Dermis microvascular lymphatic vessel endothelial cell (primary cell): ENCODE measurements around the gene PGAP1. TPM values are rescaled to one million over a fixed set of nuclear protein-coding genes. Genes with fewer than 3 reads are reported as not detected.

Experiments used
- DNase-seq, 2 donors: peaks; one replicate each; pipeline versions ENCODE4 v3.0.0 to v3.0.0-alpha.2; 2010; ENCODE audit warnings: low read depth in 2 of 2
- total RNA-seq: library from RNA; depleted of rRNA; stranded (reverse); fragments of >200 nt; gene quantifications from 2 replicates; pipeline ENCODE4 v1.2.1, GENCODE V29; 2014

PGAP1 gene, protein sequence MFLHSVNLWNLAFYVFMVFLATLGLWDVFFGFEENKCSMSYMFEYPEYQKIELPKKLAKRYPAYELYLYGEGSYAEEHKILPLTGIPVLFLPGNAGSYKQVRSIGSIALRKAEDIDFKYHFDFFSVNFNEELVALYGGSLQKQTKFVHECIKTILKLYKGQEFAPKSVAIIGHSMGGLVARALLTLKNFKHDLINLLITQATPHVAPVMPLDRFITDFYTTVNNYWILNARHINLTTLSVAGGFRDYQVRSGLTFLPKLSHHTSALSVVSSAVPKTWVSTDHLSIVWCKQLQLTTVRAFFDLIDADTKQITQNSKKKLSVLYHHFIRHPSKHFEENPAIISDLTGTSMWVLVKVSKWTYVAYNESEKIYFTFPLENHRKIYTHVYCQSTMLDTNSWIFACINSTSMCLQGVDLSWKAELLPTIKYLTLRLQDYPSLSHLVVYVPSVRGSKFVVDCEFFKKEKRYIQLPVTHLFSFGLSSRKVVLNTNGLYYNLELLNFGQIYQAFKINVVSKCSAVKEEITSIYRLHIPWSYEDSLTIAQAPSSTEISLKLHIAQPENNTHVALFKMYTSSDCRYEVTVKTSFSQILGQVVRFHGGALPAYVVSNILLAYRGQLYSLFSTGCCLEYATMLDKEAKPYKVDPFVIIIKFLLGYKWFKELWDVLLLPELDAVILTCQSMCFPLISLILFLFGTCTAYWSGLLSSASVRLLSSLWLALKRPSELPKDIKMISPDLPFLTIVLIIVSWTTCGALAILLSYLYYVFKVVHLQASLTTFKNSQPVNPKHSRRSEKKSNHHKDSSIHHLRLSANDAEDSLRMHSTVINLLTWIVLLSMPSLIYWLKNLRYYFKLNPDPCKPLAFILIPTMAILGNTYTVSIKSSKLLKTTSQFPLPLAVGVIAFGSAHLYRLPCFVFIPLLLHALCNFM
- 2.9 and 3.6 TPM in 2 replicates for total RNA-seq

DNA sequence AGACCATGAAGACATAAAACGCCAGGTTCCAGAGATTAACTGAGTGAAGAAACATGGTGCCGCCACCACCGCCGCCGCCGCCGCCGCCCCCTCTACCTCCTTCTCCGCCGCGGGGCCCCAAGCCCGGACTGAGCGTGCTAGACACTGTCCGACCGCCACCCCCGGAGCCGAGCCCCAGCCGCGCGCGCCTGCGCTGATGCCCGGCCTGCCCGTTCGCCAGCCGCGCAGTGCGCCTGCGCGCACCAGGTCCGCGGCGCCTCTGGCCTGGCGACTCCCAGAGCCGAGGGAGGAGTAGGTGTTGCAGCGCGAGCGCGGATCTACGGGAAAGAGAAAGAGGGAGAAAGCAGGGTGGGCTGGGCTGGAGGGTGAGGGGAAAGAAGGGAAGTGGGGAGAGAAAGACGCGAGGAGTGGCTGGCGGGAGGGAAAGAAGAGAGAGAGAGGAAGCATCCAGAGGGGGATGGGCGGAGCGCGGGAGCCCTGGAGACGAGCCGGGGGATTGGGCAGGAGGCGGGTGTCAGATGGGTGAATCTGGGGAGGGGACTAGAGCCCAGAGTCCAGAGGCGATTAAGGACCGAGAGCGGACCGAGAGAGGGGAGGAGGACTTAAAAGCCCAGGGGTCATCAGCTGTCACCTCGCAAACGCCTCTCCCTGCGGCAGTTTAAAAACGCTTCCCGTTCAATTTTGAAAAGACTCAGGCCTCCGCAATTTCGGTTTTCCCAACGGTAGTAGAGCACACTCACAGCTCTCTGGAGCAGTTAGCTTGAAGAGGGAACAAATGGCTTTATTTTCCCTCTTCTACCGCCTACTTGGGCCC lies at the start of gene PGAP1:
Gene PGAP1, minus strand, starts transcription at position 146 of the 814 bp plus-strand sequence. Its CDS starts 91 bp downstream, at position 55.
- peak; percentile 77 to 93 for DNase-seq

DNA sequence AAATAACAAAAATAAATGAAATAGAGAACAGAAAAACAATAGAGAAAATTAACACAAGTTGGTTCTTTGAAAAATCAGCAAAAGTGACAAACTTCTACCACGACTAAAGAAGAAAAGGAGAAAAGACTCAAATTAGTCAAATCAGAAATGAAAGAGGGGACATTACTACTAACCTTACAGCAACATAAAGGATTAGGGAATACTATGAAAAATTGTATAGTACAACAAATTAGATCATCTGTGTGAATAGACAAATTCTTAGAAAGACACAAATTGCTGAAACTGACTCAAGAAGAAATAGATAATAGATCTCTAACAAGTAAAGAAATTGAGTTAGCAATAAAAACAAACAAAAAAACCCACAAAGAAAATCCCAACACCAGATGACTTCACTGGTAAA lies 48.5 kb upstream of the PGAP1 start:
- no peak for DNase-seq

DNA sequence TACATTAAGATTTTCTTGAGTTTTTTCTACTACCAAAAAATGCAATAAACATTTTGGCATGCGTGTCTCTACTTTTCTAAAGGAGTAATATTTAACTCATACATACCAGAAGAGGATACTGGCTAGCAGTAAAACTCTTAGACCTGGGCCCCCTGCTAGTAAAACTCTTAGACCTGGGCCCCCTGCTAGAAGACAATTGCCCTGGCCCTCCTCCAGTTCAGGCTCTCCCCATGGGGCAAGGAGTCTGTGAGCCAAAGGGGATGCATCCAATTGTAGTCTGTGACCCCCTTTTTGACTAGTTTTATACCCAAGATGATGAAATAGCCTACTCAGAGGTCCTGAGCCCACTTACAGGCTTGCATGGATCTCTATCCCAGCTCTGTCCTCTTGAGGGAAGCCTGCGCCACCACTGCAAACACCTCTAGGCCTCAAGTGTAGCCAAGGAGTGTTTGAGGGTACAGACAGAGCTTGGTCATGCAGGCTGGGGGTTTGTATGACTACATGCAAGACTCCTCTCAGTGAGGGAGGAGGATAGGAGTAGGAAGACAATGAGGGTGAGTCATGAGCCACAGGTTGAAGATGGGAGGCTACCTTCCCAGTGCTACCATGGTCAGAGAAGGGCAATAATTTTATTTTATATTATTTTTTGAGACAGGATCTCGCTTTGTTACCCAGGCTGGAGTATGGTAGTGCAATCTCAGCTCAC lies 45.2 kb upstream of the PGAP1 start:
- no peak for DNase-seq

DNA sequence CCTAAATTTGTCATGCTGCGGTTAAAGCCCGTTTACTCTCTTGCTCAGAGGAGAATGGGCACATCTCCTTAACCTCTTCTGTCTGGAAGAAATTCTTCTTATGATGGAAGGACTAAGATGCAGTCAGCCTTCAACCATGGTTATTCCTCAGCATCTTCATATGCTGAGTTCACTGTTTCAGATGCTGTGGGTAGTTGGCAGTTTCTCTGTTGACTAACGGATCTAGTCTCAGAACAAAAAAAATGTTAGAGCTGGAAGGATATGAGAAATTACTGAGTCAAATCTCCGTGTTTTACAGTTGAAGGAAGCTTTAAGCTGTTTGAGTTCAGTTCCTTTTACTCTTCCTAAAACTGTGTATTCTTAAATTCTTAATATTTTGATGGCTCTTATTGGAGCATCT lies 43.6 kb upstream of the PGAP1 start:
- peak in 1 of 2 donors; percentile 9 for DNase-seq

DNA sequence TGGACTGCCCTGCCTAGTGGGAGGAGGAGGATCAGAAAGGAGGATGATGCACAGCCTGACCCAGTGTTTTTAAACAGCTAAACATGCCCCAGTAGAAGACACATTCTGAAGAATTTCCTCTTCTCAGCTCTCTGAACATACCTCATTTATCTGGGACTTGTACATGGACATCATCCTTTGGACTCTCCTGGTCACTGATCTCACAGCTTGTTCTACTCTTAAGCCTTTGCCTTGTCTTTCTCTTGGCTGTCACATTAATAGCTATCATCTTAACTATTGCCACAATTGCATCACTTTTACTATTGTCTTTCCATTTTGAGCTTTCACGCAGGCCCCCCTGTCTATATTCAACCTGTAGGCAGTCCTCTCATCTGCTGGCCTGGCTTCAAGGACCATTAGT lies 42.0 kb upstream of the PGAP1 start:
- no peak for DNase-seq

DNA sequence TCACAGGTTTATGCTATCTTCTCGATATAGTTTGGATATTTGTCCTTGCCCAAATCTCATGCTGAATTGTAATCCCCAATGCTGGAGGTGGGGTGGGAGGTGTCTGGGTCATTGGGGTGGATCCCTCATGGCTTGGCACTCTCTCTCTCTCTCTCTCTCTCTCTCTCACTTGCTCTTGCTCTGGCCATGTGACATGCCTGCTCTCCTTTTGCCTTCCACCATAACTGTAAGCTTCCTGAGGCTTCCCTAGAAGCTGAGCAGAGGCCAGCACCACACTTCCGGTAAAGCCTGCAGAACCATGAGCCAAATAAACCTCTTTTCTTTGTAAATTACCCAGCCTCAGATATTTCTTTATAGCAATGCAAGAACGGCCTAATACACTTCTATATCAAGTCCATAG lies 41.3 kb upstream of the PGAP1 start:
- DNase-seq, result no peak

DNA sequence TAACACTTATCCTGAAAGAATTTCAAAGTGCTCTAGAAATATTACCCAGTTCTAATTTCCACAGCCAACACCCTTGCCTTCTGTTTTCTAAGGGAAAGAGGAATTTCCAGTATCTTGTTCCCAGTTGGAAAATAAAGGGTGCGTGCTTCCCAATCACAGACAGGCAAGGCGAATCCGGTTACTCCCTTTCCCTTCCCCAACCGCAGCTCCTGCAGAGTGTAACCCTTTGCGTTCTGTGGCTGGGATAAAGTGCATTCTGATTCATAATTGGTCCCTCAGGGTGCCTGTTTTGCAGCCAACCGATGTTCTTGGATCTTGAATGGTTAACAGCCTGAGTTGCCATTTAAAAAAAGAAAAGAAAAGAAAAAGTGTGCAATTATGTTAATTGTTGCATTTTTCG lies 40.6 kb upstream of the PGAP1 start:
- peak in 1 of 2 donors; percentile 29 for DNase-seq

DNA sequence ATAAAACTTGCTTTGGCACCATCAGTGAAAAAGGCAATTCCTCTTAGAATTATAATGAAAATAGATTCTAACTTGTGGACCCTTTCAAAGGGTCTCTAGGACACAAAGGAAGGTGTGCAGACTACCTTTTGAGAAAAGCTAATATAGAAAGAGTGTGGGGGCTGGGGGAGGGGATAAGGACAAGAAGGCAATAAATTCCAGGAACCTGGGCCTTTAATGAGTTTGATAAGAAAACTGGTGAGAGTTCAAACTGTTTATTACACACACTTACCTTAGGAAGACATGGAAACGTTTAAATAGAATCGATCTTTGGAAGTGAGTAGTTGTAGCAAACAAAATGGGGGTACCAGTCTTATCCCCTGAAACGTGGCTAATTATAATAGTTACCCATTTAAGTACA lies 39.6 kb upstream of the PGAP1 start:
- DNase-seq, result no peak

DNA sequence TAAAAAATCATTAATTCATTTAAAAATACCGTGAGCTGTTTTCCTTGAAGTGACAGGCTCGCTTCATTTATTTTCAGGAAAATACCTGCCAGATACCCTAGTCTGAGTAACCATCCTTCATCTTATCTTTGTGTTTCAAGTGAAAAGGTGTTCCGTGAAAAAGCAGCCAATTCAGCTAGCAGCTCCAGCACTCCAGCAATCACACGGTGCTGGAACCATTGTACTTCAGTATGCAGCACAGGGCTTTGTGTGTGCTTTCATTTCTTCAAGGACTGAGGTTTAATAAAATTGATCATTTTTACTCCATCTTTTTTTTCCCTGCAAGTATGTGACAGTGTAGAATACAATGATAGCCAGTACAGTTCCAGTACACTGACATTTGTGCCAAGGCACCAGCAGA lies 39.1 kb upstream of the PGAP1 start:
- DNase-seq, result no peak

DNA sequence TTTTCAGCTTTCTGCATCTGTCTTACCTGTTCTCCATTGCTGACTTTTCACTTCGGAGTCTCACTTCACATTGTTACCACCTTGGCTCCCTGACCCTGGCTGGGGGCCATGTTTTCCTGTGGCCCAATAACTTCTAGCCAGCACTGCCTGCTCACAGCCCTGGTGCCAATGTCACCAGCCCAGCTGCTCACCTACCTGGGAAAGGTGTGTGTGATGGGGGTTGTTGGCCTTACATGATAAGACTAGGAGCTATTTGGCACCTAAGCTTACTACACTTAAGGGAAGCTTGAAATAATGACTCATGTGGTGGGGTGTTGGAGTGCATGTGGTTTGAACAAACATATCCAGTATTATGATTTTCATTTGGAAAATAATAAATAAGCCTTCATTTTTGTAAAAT lies 37.5 kb upstream of the PGAP1 start:
- no peak for DNase-seq

DNA sequence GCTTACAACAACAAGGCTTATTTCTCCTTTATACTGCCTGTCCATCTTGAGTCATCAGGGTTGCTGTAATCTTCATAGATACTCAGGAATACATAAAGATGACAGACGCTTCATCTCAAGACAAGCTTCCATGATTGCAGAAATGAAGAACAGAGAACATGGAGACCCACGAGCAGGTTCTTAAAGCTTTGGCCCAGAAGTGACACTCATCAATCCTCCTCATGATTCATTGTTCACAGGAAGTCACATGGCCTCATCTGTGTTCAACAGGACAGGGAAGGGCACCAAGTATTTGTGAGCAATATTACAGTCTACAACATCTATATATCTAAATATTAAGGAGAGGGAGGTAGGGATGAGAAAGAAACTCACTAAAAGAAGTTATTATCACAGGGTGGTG lies 36.5 kb upstream of the PGAP1 start:
- DNase-seq, result peak in 1 of 2 donors; percentile 53

DNA sequence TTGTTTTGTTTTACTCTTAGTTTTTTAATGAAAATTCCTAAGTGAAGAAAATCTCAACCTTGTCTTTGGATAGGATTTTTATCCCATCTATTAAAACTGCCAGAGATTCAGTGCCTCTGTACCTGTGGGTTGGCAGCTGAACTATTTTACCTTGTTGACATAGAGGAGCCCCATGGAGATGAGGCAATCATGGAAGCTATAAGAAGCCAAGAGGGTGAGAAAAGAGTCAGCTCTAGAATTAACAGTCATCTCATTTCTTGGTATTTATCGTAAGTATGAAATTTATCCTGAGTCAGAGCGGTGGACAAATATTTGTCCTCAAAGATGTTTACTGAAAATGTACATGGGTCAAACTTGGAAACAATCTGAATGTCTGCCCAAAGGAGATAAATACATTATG lies 35.8 kb upstream of the PGAP1 start:
- no peak for DNase-seq

DNA sequence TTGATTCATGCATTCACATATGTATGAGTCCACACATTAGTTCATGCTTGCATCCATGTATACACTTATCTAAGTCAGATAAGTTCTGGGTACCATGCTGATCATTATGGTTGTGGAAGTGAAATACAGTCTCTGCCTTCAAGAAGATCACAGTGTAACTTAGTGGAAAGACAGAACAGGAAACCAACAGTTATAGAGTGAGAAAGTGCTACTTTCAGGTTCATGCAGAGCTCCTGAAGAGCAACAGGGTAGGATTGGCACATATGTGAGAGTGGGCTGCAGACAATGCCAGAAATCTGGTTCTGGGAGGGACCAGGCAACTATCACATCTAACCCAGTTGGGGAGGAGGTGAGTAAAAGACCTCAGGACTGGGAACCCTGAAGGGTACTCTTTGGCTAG lies 35.4 kb upstream of the PGAP1 start:
- no peak for DNase-seq

DNA sequence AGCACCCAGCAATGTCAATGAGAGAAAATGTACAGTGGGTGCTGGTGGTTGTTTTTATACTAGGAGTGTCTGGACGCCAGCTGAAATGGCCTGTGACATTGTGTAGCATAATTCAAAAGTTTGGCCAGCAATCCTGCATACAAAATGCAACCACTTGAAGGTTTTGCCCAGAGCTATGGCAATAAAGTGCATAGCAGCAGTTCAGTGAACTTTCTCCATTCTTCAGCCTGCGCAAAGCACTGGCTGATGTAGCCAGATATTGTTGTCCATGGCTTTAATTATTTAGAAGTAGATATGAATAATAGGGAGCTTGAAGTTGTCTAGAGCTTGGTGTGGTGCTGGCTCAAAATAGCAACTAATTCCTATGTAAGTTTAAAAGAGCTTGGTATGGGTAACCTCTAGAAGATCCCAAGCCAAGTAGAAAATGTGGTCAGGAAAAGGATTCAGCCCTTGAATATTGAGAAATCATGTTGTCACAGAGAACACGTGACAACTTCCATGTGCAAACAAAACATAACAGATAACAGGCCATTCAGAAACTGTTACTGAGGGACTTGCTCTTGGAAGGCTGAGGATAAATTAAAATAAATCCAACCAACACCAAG lies 33.3 kb upstream of the PGAP1 start:
- no peak for DNase-seq

DNA sequence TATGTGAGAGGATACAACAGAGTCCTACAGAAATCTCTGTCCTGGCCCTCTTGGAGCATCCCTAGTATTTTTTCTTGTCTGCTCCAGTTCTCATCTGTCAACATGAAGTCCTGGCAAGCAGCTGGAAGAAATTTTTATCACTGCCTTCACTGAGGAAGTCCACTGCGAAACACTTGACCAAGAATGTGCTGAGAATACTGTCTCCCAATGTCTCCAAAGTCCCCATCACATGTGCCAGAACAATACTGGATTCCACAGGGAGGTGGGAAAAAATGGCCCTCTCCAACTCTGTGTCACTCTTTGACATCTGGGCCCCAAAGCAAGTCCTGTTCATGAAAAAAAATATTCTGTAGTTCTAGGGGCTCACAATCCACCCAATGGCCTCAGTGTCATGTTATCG lies 32.8 kb upstream of the PGAP1 start:
- DNase-seq, result no peak

DNA sequence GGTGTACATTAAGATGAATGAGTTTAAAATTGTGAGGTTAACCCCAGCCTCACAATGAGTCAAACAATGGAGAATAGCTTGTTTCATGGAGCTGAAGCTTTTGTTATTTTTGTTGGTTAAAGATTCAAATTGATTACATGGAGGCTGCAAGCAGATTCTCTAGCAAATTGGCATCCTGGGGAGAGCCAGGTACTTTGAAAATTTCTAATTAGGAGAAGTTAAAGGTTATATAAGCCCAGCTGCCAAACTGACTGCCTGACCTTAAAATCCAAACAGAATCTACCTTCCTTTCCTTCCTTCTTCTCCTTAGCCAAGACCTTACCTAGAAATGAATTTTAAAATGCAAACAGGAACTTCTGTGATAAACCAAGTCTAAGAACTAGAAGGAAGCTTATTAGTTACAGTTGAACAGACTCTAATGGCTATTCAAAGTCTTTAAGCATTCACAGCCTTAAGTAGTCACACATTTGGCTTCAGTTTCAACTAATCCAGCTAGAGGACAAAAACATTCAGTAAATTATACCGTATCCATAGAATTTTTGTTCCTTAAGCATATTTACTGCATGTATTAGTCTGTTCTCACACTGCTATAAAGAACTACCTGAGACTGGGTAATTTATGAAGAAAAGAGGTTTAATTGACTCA lies 31.5 kb upstream of the PGAP1 start:
- no peak for DNase-seq

DNA sequence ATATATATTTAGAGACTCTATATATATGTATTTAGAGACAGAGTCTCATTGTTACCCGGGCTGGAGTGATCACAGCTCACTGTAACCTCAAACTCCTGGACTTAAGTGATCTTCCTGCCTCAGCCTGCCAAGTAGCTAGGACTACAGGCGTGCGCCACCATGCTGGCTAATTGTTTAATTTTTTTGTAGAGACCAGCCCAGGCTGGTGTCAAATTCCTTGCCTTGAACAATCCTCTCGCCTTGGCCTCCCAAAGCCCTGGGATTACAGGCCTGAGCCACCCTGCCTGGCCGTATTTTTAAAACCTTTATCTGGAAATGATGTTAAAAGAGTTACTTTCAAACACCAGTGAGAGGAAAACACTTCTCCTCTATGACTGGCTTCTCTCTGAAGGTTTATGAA lies 30.9 kb upstream of the PGAP1 start:
- no peak for DNase-seq

DNA sequence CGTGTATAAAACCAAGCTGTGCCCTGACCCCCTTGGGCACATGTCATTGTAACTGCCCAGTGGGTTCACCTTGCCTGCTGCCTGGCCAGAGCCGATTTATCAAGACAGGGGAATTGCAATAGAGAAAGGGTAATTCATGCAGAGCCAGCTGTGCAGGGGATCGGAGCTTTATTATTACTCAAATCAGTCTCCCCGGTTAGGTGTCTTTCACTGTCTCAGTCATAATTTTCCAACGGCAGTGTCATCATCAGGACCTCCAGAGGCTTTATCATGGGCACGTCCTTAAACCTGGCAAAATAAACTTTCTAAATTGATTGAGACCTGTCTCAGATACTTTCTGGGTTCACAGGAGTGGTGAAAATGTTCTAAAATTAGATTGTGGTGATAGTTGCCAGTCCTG lies 29.6 kb upstream of the PGAP1 start:
- no peak for DNase-seq

DNA sequence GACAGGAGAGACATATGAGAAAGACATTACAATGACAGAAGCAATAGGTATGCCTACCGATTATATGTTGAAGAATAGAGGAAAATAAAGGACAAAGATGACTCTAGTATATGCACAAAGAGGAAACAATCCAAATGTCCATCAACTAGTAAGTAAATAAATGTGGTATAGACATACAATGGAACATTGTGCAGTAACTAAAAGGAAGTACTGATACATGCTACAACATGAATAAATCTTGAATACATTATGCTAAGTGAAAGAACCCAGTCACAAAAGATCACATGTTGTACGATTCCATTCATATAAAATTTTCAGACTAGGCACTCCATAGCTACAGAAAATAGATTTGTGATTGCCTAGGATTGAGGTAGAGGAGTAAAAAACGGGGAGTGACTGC lies 28.5 kb upstream of the PGAP1 start:
- no peak for DNase-seq

DNA sequence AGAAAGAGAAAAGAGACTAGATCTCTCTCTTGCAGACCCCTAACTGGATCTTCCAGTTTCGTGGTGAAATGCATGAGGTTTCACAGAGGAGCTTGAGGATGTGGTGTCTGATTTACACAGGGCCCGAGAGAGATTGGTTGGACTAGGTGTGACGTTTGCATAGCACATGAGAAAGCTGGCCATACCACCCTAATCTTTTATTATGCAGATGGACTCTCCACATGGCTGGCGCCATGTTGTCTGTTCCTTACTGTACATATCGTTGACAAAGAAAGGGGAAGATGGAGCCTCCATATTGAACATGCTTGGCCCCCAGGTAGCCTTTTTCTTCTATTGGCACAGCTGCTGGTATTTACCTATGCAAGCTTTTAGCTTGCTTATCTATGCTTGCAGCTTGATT lies 27.5 kb upstream of the PGAP1 start:
- DNase-seq, result no peak
